ENCODE results near the gene RAPGEF2.
"Not testable (repeated sequence)": the region's sequence is repeated elsewhere in the genome, so short reads cannot be mapped to it uniquely, and the experiment has no call there.

RAPGEF2 gene

GRCh38 chr4:159101988-159102621, 774 bp upstream of the RAPGEF2 start:
- DNase-seq, result no peak

GRCh38 chr4:159103384-159103990, 608 bp downstream of the RAPGEF2 start:
- no peak for DNase-seq

- DNase-seq, result peak; percentile 23
These were observed 2.0 kb downstream of the RAPGEF2 start for GRCh38 chr4:159104694-159105414.

GRCh38 chr4:159105761-159106243, 2.9 kb downstream of the RAPGEF2 start:
- no peak for DNase-seq

- DNase-seq, result no peak
These were observed 3.8 kb downstream of the RAPGEF2 start for GRCh38 chr4:159106636-159107035.

- DNase-seq, result no peak
These were observed 4.5 kb downstream of the RAPGEF2 start for GRCh38 chr4:159107203-159107925.

- DNase-seq, result no peak
These were observed 5.2 kb downstream of the RAPGEF2 start for GRCh38 chr4:159108124-159108523.

GRCh38 chr4:159110961-159111360, 8.1 kb downstream of the RAPGEF2 start:
- no peak for DNase-seq

GRCh38 chr4:159111416-159111815, 8.5 kb downstream of the RAPGEF2 start:
- DNase-seq, result no peak

GRCh38 chr4:159113366-159113765, 10.5 kb downstream of the RAPGEF2 start:
- not testable (repeated sequence) for DNase-seq

- not testable (repeated sequence) for DNase-seq
These were observed 13.2 kb downstream of the RAPGEF2 start for GRCh38 chr4:159116098-159116497.

- DNase-seq, result not testable (repeated sequence)
These were observed 13.8 kb downstream of the RAPGEF2 start for GRCh38 chr4:159116693-159117092.

GRCh38 chr4:159117564-159117963, 14.7 kb downstream of the RAPGEF2 start:
- no peak for DNase-seq

- DNase-seq, result no peak
These were observed 15.1 kb downstream of the RAPGEF2 start for GRCh38 chr4:159117968-159118367.

- no peak for DNase-seq
These were observed 18.5 kb downstream of the RAPGEF2 start for GRCh38 chr4:159121371-159121770.

GRCh38 chr4:159126716-159127115, 23.8 kb downstream of the RAPGEF2 start:
- no peak for DNase-seq

- DNase-seq, result no peak
These were observed 25.1 kb downstream of the RAPGEF2 start for GRCh38 chr4:159127745-159128518.

- DNase-seq, result no peak
These were observed 27.1 kb downstream of the RAPGEF2 start for GRCh38 chr4:159129814-159130550.

- no peak for DNase-seq
These were observed 28.7 kb downstream of the RAPGEF2 start for GRCh38 chr4:159131564-159131963.

- no peak for DNase-seq
These were observed 31.6 kb downstream of the RAPGEF2 start for GRCh38 chr4:159134429-159134828.

- DNase-seq, result no peak
These were observed 34.3 kb downstream of the RAPGEF2 start for GRCh38 chr4:159137176-159137575.

- no peak for DNase-seq
These were observed 35.6 kb downstream of the RAPGEF2 start for GRCh38 chr4:159138436-159138835.

Measured in NCI-H1105 treated with DMSO at 0.1 percent for 48 hours (cell line).